T-cell (primary cell): ENCODE measurements around the gene PLEKHA7. TPM values are rescaled to one million over a fixed set of nuclear protein-coding genes. Genes with fewer than 3 reads are reported as not detected.
A peak's percentile ranks its signal among the peaks of the same experiment; 100 is the strongest.

ENCODE experiments used
- ATAC-seq, 4 experiments: fragments of 200-7000 bp in 3 of 4; fragments of 150-1000 bp in 1 of 4; cut with Tn5 transposase; replicated peaks in 1 of 4; 1 replicate in 3 of 4; 2 replicates in 1 of 4; pipeline ENCODE4 v1.10.0; 2021; ENCODE audit warnings: moderate library complexity in 3 of 4, mild to moderate bottlenecking in 2 of 4, moderate number of reproducible peaks in 1 of 4
- CTCF ChIA-PET, 2 donors: fragments of 300-600 bp; sonication (Branson Sonifier 250); formaldehyde crosslinking; loops; one replicate each; lab custom pipeline; 2022; ENCODE audit warnings: antibody characterized with exemption in 2 of 2; lab: Charles Lee
- POLR2A ChIA-PET, 2 donors: fragments of 300-600 bp; sonication (Branson Sonifier 250); formaldehyde crosslinking; loops; one replicate each; lab custom pipeline; 2022; ENCODE audit warnings: antibody characterized with exemption in 2 of 2; lab: Charles Lee
- DNase-seq, 35 experiments: peaks; one replicate each; pipeline versions ENCODE4 v3.0.0 to v3.0.0-alpha.2; 2013 to 2023
- H3K27ac ChIP-seq: one replicate; pipeline ENCODE4 v1.5.1; 2013; ENCODE audit warnings: low read length
- H3K27me3 ChIP-seq, 2 experiments: replicated peaks in 1 of 2; 1 replicate in 1 of 2; 2 replicates in 1 of 2; pipeline versions ENCODE4 v1.6.1 to v1.7.0; 2013; ENCODE audit warnings: low read length in 1 of 2, mixed read lengths in 1 of 2; ENCODE audit not compliant: control insufficient read depth in 2 of 2, insufficient read depth in 2 of 2; ENCODE audit errors: extremely low read depth in 1 of 2
- H3K36me3 ChIP-seq, 2 donors: 1 replicate in 1 of 2; 2 replicates in 1 of 2; pipeline versions ENCODE4 v1.6.1 to v1.7.0; 2013; ENCODE audit warnings: low read length in 1 of 2; ENCODE audit not compliant: control insufficient read depth in 2 of 2, insufficient read depth in 1 of 2; ENCODE audit errors: extremely low read depth in 1 of 2
- H3K4me1 ChIP-seq, 2 experiments: 1 replicate in 1 of 2; 2 replicates in 1 of 2; pipeline versions ENCODE4 v1.6.1 to v1.7.0; 2013; ENCODE audit warnings: low read length in 2 of 2, mixed read lengths in 1 of 2; ENCODE audit not compliant: insufficient read depth in 2 of 2, control insufficient read depth in 1 of 2; ENCODE audit errors: extremely low read depth in 1 of 2
- H3K4me3 ChIP-seq, 2 donors: 1 replicate in 1 of 2; 2 replicates in 1 of 2; pipeline versions ENCODE4 v1.5.1 to v1.7.0; 2013; ENCODE audit warnings: mild to moderate bottlenecking in 2 of 2, low read length in 1 of 2, moderate library complexity in 1 of 2; ENCODE audit not compliant: control insufficient read depth in 1 of 2; ENCODE audit errors: extremely low read depth in 1 of 2
- H3K9me3 ChIP-seq: 2 replicates; pipeline ENCODE4 v1.7.0; 2013
- H3K27ac Mint-ChIP-seq, 2 donors: one replicate each; pipeline ENCODE4 v1.8.0; 2020 to 2021; ENCODE audit warnings: mild to moderate bottlenecking in 2 of 2, mixed read lengths in 2 of 2
- H3K27me3 Mint-ChIP-seq, 2 donors: one replicate each; pipeline ENCODE4 v1.8.0; 2021 to 2022; ENCODE audit warnings: mixed read lengths in 2 of 2
- H3K36me3 Mint-ChIP-seq: one replicate; pipeline ENCODE4 v1.8.0; 2021; ENCODE audit warnings: mixed read lengths
- H3K4me1 Mint-ChIP-seq, 3 donors: one replicate each; pipeline ENCODE4 v1.8.0; 2020 to 2022; ENCODE audit warnings: mixed read lengths in 3 of 3, mild to moderate bottlenecking in 1 of 3
- H3K4me3 Mint-ChIP-seq, 3 donors: one replicate each; pipeline ENCODE4 v1.8.0; 2020 to 2022; ENCODE audit warnings: mild to moderate bottlenecking in 3 of 3, mixed read lengths in 3 of 3, moderate library complexity in 3 of 3
- H3K9me3 Mint-ChIP-seq, 3 donors: one replicate each; pipeline ENCODE4 v1.8.0; 2020 to 2022; ENCODE audit warnings: mixed read lengths in 3 of 3
- WGBS: methylation state at CpG from one replicate; pipeline ENCODE4 v1.1.5; 2013; ENCODE audit warnings: missing lambda C conversion rate; ENCODE audit not compliant: insufficient coverage; 5-methylcytosine and 5-hydroxymethylcytosine counted together
- total RNA-seq, 35 experiments: library from RNA in 6 of 35; stranded (reverse) in 6 of 35; fragments of 120-200 nt in 1 of 35; gene quantifications; one replicate each; pipeline versions ENCODE4 v1.2.1 to v1.2.4 and lab custom pipeline; 2013 to 2026

The PLEKHA7 gene
- total RNA-seq, 5 donors from 2014 or later (not counting 1 experiment from before 2014, with no cell fraction given): 4.8 to 8.8 (median 5.8) TPM

GRCh38 chr11:16749092-16749491 is 265.1 kb downstream of the PLEKHA7 start:
- Mint-ChIP-seq H3K27me3 (no peaks in the 10 kb centered on the region), H3K4me3 (no peak overlapping the region), H3K9me3 (no peaks in the 10 kb centered on the region), H3K27ac (no peak overlapping the region), H3K36me3 (peaks cover 56% of the 10 kb centered on the region), H3K4me1 (peaks cover 39 to 46% (median 46%) of the 10 kb centered on the region in 3 donors)
- POLR2A ChIA-PET: interaction anchor here in 1 of 2 donors (1.1 kb wide), 1 partner anchor 10 kb away, joined by 5 read pairs; no protein-coding TSS in a partner anchor
- H3K36me3 ChIP-seq: peaks cover 8 to 85% of the 10 kb centered on the region in 2 donors
- 100% methylated on average over 1 of the region's 1 CpG for WGBS
- no peak for ATAC-seq
- H3K4me3 ChIP-seq: no peak overlapping the region
- CTCF ChIA-PET: no interaction called here
- H3K27ac ChIP-seq: no peak overlapping the region
- no peaks in the 10 kb centered on the region for H3K27me3 ChIP-seq
- H3K4me1 ChIP-seq: peaks cover 1% of the 10 kb centered on the region in 2 experiments
- no peaks in the 10 kb centered on the region for H3K9me3 ChIP-seq
- no peak for DNase-seq

GRCh38 chr11:16745950-16746605 is 268.1 kb downstream of the PLEKHA7 start:
- Histone ChIP-seq H3K4me3 (no peak overlapping the region), H3K4me1 (peaks cover 12% of the 10 kb centered on the region in 2 experiments), H3K27me3 (no peaks in the 10 kb centered on the region), H3K36me3 (peaks cover 0 to 60% of the 10 kb centered on the region in 2 donors), H3K9me3 (no peaks in the 10 kb centered on the region), H3K27ac (no peak overlapping the region)
- H3K36me3 Mint-ChIP-seq: peaks cover 53% of the 10 kb centered on the region
- no peak overlapping the region for H3K4me3 Mint-ChIP-seq
- ChIA-PET POLR2A (no interaction called here), CTCF (no interaction called here)
- no peaks in the 10 kb centered on the region for H3K9me3 Mint-ChIP-seq
- H3K4me1 Mint-ChIP-seq: peaks cover 63 to 68% (median 68%) of the 10 kb centered on the region in 3 donors
- ATAC-seq (no peak), DNase-seq (no peak)
- no peak overlapping the region for H3K27ac Mint-ChIP-seq
- no CpG with 5 or more reads among the region's 2 CpGs for WGBS
- H3K27me3 Mint-ChIP-seq: no peaks in the 10 kb centered on the region

- H3K27me3 ChIP-seq: no peaks in the 10 kb centered on the region
- no peak overlapping the region for H3K4me3 ChIP-seq
- DNase-seq (no peak), ATAC-seq (no peak)
- peaks cover 44% of the 10 kb centered on the region for H3K36me3 Mint-ChIP-seq
- ChIA-PET CTCF (no interaction called here), POLR2A (interaction anchor here in 1 of 2 donors (0.6 kb wide), 1 partner anchor 78 kb away, joined by 5 read pairs; no protein-coding TSS in a partner anchor)
- H3K36me3 ChIP-seq: peaks cover 0 to 41% of the 10 kb centered on the region in 2 donors
- H3K9me3 ChIP-seq: no peaks in the 10 kb centered on the region
- no peak overlapping the region for H3K27ac ChIP-seq
- H3K4me1 Mint-ChIP-seq: peaks cover 57 to 60% (median 58%) of the 10 kb centered on the region in 3 donors
- peak overlapping the region in 1 of 2 donors; percentile 39 for H3K27ac Mint-ChIP-seq
- no peak overlapping the region for H3K4me3 Mint-ChIP-seq
- no peaks in the 10 kb centered on the region for H3K27me3 Mint-ChIP-seq
- WGBS: 100% methylated on average over 2 of the region's 5 CpGs
- H3K4me1 ChIP-seq: peaks cover 23 to 28% of the 10 kb centered on the region in 2 experiments
- no peaks in the 10 kb centered on the region for H3K9me3 Mint-ChIP-seq
Measured at GRCh38 chr11:16744128-16744725, 270.0 kb downstream of the PLEKHA7 start.

GRCh38 chr11:16743478-16743877 is 270.7 kb downstream of the PLEKHA7 start:
- H3K27ac ChIP-seq: no peak overlapping the region
- H3K4me3 Mint-ChIP-seq: peak overlapping the region in 2 of 3 donors; percentile 34 to 41
- POLR2A ChIA-PET: no interaction called here
- CTCF ChIA-PET: no interaction called here
- H3K27me3 Mint-ChIP-seq: no peaks in the 10 kb centered on the region
- H3K36me3 ChIP-seq: peaks cover 0 to 37% of the 10 kb centered on the region in 2 donors
- peak overlapping the region in 1 of 2 donors; percentile 16 for H3K27ac Mint-ChIP-seq
- H3K36me3 Mint-ChIP-seq: peaks cover 41% of the 10 kb centered on the region
- no peaks in the 10 kb centered on the region for H3K9me3 Mint-ChIP-seq
- DNase-seq (no peak), ATAC-seq (no peak)
- no peak overlapping the region for H3K4me3 ChIP-seq
- no peaks in the 10 kb centered on the region for H3K9me3 ChIP-seq
- H3K4me1 ChIP-seq: peaks cover 23 to 29% of the 10 kb centered on the region in 2 experiments
- no peaks in the 10 kb centered on the region for H3K27me3 ChIP-seq
- peaks cover 56 to 58% (median 57%) of the 10 kb centered on the region in 3 donors for H3K4me1 Mint-ChIP-seq
- no CpG with 5 or more reads among the region's 4 CpGs for WGBS

- Histone ChIP-seq H3K4me3 (no peak overlapping the region), H3K36me3 (peaks cover 0 to 20% of the 10 kb centered on the region in 2 donors), H3K9me3 (no peaks in the 10 kb centered on the region), H3K4me1 (peaks cover 28 to 34% of the 10 kb centered on the region in 2 experiments), H3K27me3 (no peaks in the 10 kb centered on the region), H3K27ac (no peak overlapping the region)
- peak overlapping the region in 2 of 3 donors; percentile 11 to 47 for H3K4me3 Mint-ChIP-seq
- DNase-seq: no peak
- ATAC-seq: no peak
- H3K9me3 Mint-ChIP-seq: no peaks in the 10 kb centered on the region
- H3K27ac Mint-ChIP-seq: peak overlapping the region in 1 of 2 donors; percentile 48
- WGBS: no CpG with 5 or more reads among the region's 4 CpGs
- peaks cover 49 to 55% (median 49%) of the 10 kb centered on the region in 3 donors for H3K4me1 Mint-ChIP-seq
- POLR2A ChIA-PET: interaction anchor here in 1 of 2 donors (0.6 kb wide), 1 partner anchor 550 kb away, joined by 3 read pairs; no protein-coding TSS in a partner anchor
- peaks cover 29% of the 10 kb centered on the region for H3K36me3 Mint-ChIP-seq
- CTCF ChIA-PET: interaction anchor here in 1 of 2 donors (0.6 kb wide), 1 partner anchor 532 kb away, joined by 6 read pairs; no protein-coding TSS in a partner anchor
- no peaks in the 10 kb centered on the region for H3K27me3 Mint-ChIP-seq
Measured at GRCh38 chr11:16741473-16741872, 272.7 kb downstream of the PLEKHA7 start.
